Measurements from ENCODE around the gene TUBA1C. TPM values are rescaled to one million over a fixed set of nuclear protein-coding genes. Genes with fewer than 3 reads are reported as not detected.
"Not testable (repeated sequence)": the region's sequence is repeated elsewhere in the genome, so short reads cannot be mapped to it uniquely, and the experiment has no call there.

TUBA1C gene
- polyA plus RNA-seq, 1 donor (not counting 4 experiments of a cell fraction or from before 2014, with no cell fraction given), result 1,922 TPM

DNA sequence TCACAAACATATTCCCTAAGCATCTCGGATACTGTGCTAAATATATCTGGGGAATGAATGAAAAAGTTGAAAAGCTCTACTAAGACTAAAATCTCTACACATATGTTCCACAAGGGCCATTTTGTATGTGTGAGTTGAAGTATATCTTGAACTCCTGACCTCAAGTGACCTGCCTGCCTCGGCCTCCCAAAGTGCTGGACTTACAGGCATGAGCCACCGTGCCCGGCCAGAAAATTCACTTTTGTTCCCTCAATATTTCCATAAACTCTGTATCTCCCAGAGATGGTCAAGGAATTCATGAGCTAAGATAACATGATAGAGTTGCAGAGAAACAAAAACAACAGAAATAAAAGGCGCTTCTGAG, 1.5 kb upstream of the TUBA1C start:
- Histone ChIP-seq H3K36me3 (ENCODE audit: control insufficient read depth in 2 of 2, extremely low read depth in 1 of 2, insufficient read depth in 2 of 2, low read length in 2 of 2) (peaks cover 0 to 20% of the 10 kb centered on the region in 2 experiments), H4K20me1 (ENCODE audit: control insufficient read depth, extremely low read depth, insufficient read depth, low read length) (peaks cover 22% of the 10 kb centered on the region), H3K27me3 (ENCODE audit: control insufficient read depth, extremely low read depth, insufficient read depth, low read length) (no peaks in the 10 kb centered on the region), H3K9me3 (ENCODE audit: control insufficient read depth, low read depth, low read length) (no peaks in the 10 kb centered on the region), H3K9me1 (ENCODE audit: control insufficient read depth, extremely low read depth, insufficient read depth, low read length) (no peaks in the 10 kb centered on the region), H3K27ac (ENCODE audit: control insufficient read depth, insufficient read depth, low read length) (peak overlapping the region; percentile 99), H3K9ac (ENCODE audit: control insufficient read depth, extremely low read depth, insufficient read depth, low read length) (no peak overlapping the region), H3K4me1 (ENCODE audit: control insufficient read depth, extremely low read depth, insufficient read depth, low read length) (peaks cover 55% of the 10 kb centered on the region), H3K4me3 (ENCODE audit: control insufficient read depth in 2 of 3, extremely low read depth in 1 of 3, insufficient read depth in 2 of 3, low read depth in 1 of 3, low read length in 3 of 3) (peak overlapping the region in 2 of 3 experiments; percentile 18 to 59), H3K4me2 (ENCODE audit: control insufficient read depth, extremely low read depth, insufficient read depth, low read depth, low read length) (peak overlapping the region; percentile 90), H3K79me2 (ENCODE audit: control insufficient read depth, insufficient read depth, low read length) (peaks cover 36% of the 10 kb centered on the region), H2AFZ (ENCODE audit: control insufficient read depth, low read length) (no peak overlapping the region)
- TF ChIP-seq, protein P1, sequence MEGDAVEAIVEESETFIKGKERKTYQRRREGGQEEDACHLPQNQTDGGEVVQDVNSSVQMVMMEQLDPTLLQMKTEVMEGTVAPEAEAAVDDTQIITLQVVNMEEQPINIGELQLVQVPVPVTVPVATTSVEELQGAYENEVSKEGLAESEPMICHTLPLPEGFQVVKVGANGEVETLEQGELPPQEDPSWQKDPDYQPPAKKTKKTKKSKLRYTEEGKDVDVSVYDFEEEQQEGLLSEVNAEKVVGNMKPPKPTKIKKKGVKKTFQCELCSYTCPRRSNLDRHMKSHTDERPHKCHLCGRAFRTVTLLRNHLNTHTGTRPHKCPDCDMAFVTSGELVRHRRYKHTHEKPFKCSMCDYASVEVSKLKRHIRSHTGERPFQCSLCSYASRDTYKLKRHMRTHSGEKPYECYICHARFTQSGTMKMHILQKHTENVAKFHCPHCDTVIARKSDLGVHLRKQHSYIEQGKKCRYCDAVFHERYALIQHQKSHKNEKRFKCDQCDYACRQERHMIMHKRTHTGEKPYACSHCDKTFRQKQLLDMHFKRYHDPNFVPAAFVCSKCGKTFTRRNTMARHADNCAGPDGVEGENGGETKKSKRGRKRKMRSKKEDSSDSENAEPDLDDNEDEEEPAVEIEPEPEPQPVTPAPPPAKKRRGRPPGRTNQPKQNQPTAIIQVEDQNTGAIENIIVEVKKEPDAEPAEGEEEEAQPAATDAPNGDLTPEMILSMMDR (optimal IDR thresholded peaks at IDR 0.05 in 1 of 3, IDR thresholded peaks at IDR 0.05 in 1 of 3, conservative IDR thresholded peaks at IDR 0.05 in 1 of 3; ENCODE audit: extremely low read depth in 1 of 3, insufficient read depth in 2 of 3, low read length in 3 of 3), result no peak
- TF ChIP-seq EZH2 (IDR thresholded peaks at IDR 0.05; ENCODE audit: low read length), result no peak
- dilution Hi-C loops (cut with MboI; ENCODE audit: extremely low pct_ligation_motif_present, low sequenced_read_pairs), result no loop called here
- FAIRE-seq, result no peak
- DNase-seq (ENCODE audit: low read depth, low spot score), result no peak

DNA sequence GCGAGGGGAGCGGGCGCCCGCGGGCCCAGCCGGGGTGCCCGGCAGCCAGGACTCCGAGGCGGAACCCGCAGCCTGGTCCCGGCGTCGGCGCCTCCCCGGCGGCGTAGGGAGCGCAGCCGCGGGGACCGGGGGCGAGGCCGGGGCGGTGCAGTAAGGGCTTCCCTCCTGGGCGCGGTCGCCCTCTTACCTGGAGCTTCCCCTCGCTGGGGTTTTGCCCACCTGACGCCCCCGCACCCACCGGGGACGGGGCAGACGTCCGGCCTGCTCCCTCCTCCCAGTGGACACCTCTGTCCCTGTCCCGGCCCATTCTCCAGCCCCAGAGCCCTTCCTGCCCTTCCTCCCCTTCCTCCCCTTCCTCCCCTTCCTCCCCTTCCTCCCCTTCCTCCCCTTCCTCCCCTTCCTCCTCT, 413 bp upstream of the TUBA1C start:
- Histone ChIP-seq H3K36me3 (ENCODE audit: control insufficient read depth in 2 of 2, extremely low read depth in 1 of 2, insufficient read depth in 2 of 2, low read length in 2 of 2) (peaks cover 0 to 20% of the 10 kb centered on the region in 2 experiments), H3K9ac (ENCODE audit: control insufficient read depth, extremely low read depth, insufficient read depth, low read length) (peak overlapping the region; percentile 100), H3K4me1 (ENCODE audit: control insufficient read depth, extremely low read depth, insufficient read depth, low read length) (peaks cover 63% of the 10 kb centered on the region), H3K9me3 (ENCODE audit: control insufficient read depth, low read depth, low read length) (no peaks in the 10 kb centered on the region), H3K27me3 (ENCODE audit: control insufficient read depth, extremely low read depth, insufficient read depth, low read length) (no peaks in the 10 kb centered on the region), H2AFZ (ENCODE audit: control insufficient read depth, low read length) (peak overlapping the region; percentile 69), H3K27ac (ENCODE audit: control insufficient read depth, insufficient read depth, low read length) (peak overlapping the region; percentile 99), H3K9me1 (ENCODE audit: control insufficient read depth, extremely low read depth, insufficient read depth, low read length) (no peaks in the 10 kb centered on the region), H3K4me3 (ENCODE audit: control insufficient read depth in 2 of 3, extremely low read depth in 1 of 3, insufficient read depth in 2 of 3, low read depth in 1 of 3, low read length in 3 of 3) (peak overlapping the region; percentile 89 to 98 (median 91)), H4K20me1 (ENCODE audit: control insufficient read depth, extremely low read depth, insufficient read depth, low read length) (peaks cover 29% of the 10 kb centered on the region), H3K4me2 (ENCODE audit: control insufficient read depth, extremely low read depth, insufficient read depth, low read depth, low read length) (peak overlapping the region; percentile 90), H3K79me2 (ENCODE audit: control insufficient read depth, insufficient read depth, low read length) (peaks cover 41% of the 10 kb centered on the region)
- no peak for DNase-seq (ENCODE audit: low read depth, low spot score)
- dilution Hi-C loops (cut with MboI; ENCODE audit: extremely low pct_ligation_motif_present, low sequenced_read_pairs), result no loop called here
- no peak for FAIRE-seq
- no peak for TF ChIP-seq EZH2 (IDR thresholded peaks at IDR 0.05; ENCODE audit: low read length)

DNA sequence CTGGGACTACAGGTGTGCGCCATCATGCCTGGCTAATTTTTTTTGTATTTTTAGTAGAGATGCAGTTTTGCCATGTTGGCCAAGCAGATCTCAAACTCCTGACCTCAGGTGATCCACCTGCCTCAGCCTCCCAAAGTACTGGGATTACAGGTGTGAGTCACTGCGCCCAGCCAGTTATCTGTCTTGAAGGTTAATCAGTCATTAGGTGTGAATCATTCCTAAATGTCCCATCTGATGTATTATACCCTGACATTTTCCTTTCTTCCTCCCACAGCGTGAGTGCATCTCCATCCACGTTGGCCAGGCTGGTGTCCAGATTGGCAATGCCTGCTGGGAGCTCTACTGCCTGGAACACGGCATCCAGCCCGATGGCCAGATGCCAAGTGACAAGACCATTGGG, 4.3 kb downstream of the TUBA1C start:
- H3K27me3 ChIP-seq (ENCODE audit: control insufficient read depth, extremely low read depth, insufficient read depth, low read length); H3K9me3 ChIP-seq (ENCODE audit: control insufficient read depth, low read depth, low read length); H2AFZ ChIP-seq (ENCODE audit: control insufficient read depth, low read length); dilution Hi-C loops (cut with MboI; ENCODE audit: extremely low pct_ligation_motif_present, low sequenced_read_pairs); FAIRE-seq; DNase-seq (ENCODE audit: low read depth, low spot score); H3K9me1 ChIP-seq (ENCODE audit: control insufficient read depth, extremely low read depth, insufficient read depth, low read length): not testable (repeated sequence)
- peaks cover 70% of the 10 kb centered on the region for H4K20me1 ChIP-seq (ENCODE audit: control insufficient read depth, extremely low read depth, insufficient read depth, low read length)
- peaks cover 40% of the 10 kb centered on the region for H3K4me1 ChIP-seq (ENCODE audit: control insufficient read depth, extremely low read depth, insufficient read depth, low read length)
- peaks cover 28 to 60% of the 10 kb centered on the region in 2 experiments for H3K36me3 ChIP-seq (ENCODE audit: control insufficient read depth in 2 of 2, extremely low read depth in 1 of 2, insufficient read depth in 2 of 2, low read length in 2 of 2)
- peak overlapping the region in 2 of 3 experiments; percentile 36 to 55 for H3K4me3 ChIP-seq (ENCODE audit: control insufficient read depth in 2 of 3, extremely low read depth in 1 of 3, insufficient read depth in 2 of 3, low read depth in 1 of 3, low read length in 3 of 3)
- H3K9ac ChIP-seq (ENCODE audit: control insufficient read depth, extremely low read depth, insufficient read depth, low read length), result peak overlapping the region; percentile 71
- peak overlapping the region; percentile 87 for H3K27ac ChIP-seq (ENCODE audit: control insufficient read depth, insufficient read depth, low read length)
- peak overlapping the region; percentile 99 for H3K4me2 ChIP-seq (ENCODE audit: control insufficient read depth, extremely low read depth, insufficient read depth, low read depth, low read length)
- peaks cover 57% of the 10 kb centered on the region for H3K79me2 ChIP-seq (ENCODE audit: control insufficient read depth, insufficient read depth, low read length)
